ENCODE results near the gene PLPPR1.

DNA sequence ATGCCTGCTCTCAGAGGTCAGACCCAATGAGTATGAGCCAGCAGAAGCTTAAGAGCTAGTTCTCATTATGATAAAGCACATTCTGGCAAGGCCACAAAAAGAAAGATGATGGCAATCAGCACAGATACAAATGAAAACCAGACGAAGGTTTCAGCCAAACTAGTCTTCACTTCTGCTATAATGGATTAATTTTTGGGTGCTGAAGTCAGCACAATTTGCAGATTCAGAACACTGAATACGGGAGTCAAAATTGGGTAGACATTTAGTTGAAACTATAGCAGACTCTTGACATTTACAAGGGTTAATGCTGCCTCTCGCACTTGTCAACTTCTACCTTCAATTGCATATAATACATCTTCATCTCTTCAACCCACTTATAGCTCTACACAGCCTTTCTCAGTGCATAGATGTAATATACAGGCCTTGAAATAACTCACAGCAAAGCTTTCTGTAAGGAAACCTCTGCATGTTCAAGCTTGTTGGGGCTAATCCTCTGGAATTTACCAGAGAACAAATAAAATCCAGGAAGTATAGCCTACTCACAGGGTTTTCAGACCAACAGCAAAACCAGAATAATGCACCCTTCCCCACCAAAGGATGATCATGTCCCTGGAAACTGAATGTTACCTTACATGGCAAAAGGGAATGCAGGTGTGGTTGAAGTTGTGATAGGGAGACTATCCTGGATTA, 279.1 kb downstream of the PLPPR1 start:
- TF ChIP-seq EZH2 (IDR thresholded peaks at IDR 0.05; ENCODE audit: borderline replicate concordance, low read length): no peak
- TF ChIP-seq, protein P1, sequence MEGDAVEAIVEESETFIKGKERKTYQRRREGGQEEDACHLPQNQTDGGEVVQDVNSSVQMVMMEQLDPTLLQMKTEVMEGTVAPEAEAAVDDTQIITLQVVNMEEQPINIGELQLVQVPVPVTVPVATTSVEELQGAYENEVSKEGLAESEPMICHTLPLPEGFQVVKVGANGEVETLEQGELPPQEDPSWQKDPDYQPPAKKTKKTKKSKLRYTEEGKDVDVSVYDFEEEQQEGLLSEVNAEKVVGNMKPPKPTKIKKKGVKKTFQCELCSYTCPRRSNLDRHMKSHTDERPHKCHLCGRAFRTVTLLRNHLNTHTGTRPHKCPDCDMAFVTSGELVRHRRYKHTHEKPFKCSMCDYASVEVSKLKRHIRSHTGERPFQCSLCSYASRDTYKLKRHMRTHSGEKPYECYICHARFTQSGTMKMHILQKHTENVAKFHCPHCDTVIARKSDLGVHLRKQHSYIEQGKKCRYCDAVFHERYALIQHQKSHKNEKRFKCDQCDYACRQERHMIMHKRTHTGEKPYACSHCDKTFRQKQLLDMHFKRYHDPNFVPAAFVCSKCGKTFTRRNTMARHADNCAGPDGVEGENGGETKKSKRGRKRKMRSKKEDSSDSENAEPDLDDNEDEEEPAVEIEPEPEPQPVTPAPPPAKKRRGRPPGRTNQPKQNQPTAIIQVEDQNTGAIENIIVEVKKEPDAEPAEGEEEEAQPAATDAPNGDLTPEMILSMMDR (IDR thresholded peaks at IDR 0.05; ENCODE audit: low read length): no peak

All from OCI-LY1 (cell line).